Osteoblast (primary cell): ENCODE measurements around the gene CDC37. TPM values are rescaled to one million over a fixed set of nuclear protein-coding genes. Genes with fewer than 3 reads are reported as not detected.
"Not testable (repeated sequence)": the region's sequence is repeated elsewhere in the genome, so short reads cannot be mapped to it uniquely, and the experiment has no call there.

Experiments used
- DNase-seq: peaks from one replicate; pipeline ENCODE4 v3.0.0; 2011; ENCODE audit warnings: low spot score, mixed read lengths; ENCODE audit not compliant: insufficient read length; ENCODE audit errors: missing footprints
- H2AFZ ChIP-seq: 2 replicates; pipeline ENCODE4 v1.6.0; 2011; ENCODE audit warnings: mild to moderate bottlenecking, low read length
- H3K27ac ChIP-seq: 2 replicates; pipeline ENCODE4 v1.5.1; 2011; ENCODE audit warnings: mild to moderate bottlenecking, low read depth, low read length, moderate library complexity
- H3K27me3 ChIP-seq: 2 replicates; pipeline ENCODE4 v1.6.0; 2012; ENCODE audit warnings: mild to moderate bottlenecking, control low read depth, inconsistent platforms, low read length, moderate library complexity; ENCODE audit not compliant: insufficient read depth
- H3K36me3 ChIP-seq: 2 replicates; pipeline ENCODE4 v1.5.1; 2011; ENCODE audit warnings: mild to moderate bottlenecking, low read length, control low read depth, moderate library complexity; ENCODE audit not compliant: insufficient read depth
- H3K4me1 ChIP-seq: 2 replicates; pipeline ENCODE4 v1.5.1; 2011; ENCODE audit warnings: mild to moderate bottlenecking, low read length, control low read depth, moderate library complexity; ENCODE audit not compliant: insufficient read depth
- H3K4me2 ChIP-seq: 2 replicates; pipeline ENCODE4 v1.6.0; 2011; ENCODE audit warnings: mild to moderate bottlenecking, low read length; ENCODE audit not compliant: insufficient read depth
- H3K4me3 ChIP-seq: fragments of 200-600 bp; sonication (generic); 3 replicates; pipeline ENCODE4 v1.5.1; 2012; ENCODE audit warnings: mild to moderate bottlenecking, low read length, inconsistent platforms; ENCODE audit not compliant: insufficient read depth
- H3K79me2 ChIP-seq: 2 replicates; pipeline ENCODE4 v1.6.0; 2012; ENCODE audit warnings: mild to moderate bottlenecking, low read length, control low read depth, inconsistent platforms; ENCODE audit not compliant: insufficient read depth
- H3K9me3 ChIP-seq: 2 replicates; pipeline ENCODE4 v1.5.1; 2011; ENCODE audit warnings: low read depth, low read length, control low read depth
- H4K20me1 ChIP-seq: 2 replicates; pipeline ENCODE4 v1.6.0; 2012; ENCODE audit warnings: mild to moderate bottlenecking, low read length, control low read depth; ENCODE audit not compliant: insufficient read depth
- total RNA-seq: library from RNA; depleted of rRNA; stranded (reverse); fragments of >200 nt; gene quantifications from 2 replicates; pipeline ENCODE4 v1.2.3, GENCODE V29; 2012
- TF ChIP-seq, protein P1 (sequence below): IDR thresholded peaks from 2 replicates; pipeline ENCODE4 v1.5.1; 2011; ENCODE audit warnings: mild to moderate bottlenecking, low read depth, low read length, moderate library complexity; ENCODE audit errors: extremely low read depth

Gene CDC37
- total RNA-seq, 1 donor: 154 TPM

DNA sequence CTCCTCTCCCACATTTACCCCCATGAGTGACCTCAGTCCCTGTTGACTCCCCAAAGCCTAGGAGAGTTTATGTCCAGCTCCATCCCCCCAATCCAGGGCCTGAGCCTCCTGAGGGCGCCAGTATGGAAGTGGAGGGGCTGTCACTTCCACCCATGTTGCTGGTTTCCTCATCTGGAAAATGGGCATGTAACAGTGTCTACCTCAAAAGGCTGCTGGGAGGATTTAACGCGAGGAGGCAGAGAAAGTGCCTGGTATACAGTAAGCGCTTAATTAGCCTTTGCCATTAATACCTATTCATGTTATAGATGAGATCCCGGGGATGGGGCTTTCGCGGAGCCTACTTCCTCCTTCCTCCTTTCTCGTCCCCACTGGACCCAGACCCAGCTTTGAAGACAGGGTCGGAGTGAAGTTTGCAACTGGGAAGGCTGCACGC is 23.4 kb downstream of the CDC37 start:
- Histone ChIP-seq H2AFZ (peak overlapping the region; percentile 90), H3K27ac (peak overlapping the region; percentile 53), H3K36me3 (peaks cover 19% of the 10 kb centered on the region), H3K4me2 (peak overlapping the region; percentile 73), H3K4me3 (peak overlapping the region; percentile 85), H3K4me1 (peaks cover 9% of the 10 kb centered on the region), H4K20me1 (no peaks in the 10 kb centered on the region), H3K27me3 (no peaks in the 10 kb centered on the region), H3K9me3 (no peaks in the 10 kb centered on the region), H3K79me2 (peaks cover 12% of the 10 kb centered on the region)
- DNase-seq: peak; percentile 72
- TF ChIP-seq, protein P1, sequence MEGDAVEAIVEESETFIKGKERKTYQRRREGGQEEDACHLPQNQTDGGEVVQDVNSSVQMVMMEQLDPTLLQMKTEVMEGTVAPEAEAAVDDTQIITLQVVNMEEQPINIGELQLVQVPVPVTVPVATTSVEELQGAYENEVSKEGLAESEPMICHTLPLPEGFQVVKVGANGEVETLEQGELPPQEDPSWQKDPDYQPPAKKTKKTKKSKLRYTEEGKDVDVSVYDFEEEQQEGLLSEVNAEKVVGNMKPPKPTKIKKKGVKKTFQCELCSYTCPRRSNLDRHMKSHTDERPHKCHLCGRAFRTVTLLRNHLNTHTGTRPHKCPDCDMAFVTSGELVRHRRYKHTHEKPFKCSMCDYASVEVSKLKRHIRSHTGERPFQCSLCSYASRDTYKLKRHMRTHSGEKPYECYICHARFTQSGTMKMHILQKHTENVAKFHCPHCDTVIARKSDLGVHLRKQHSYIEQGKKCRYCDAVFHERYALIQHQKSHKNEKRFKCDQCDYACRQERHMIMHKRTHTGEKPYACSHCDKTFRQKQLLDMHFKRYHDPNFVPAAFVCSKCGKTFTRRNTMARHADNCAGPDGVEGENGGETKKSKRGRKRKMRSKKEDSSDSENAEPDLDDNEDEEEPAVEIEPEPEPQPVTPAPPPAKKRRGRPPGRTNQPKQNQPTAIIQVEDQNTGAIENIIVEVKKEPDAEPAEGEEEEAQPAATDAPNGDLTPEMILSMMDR: no peak

DNA sequence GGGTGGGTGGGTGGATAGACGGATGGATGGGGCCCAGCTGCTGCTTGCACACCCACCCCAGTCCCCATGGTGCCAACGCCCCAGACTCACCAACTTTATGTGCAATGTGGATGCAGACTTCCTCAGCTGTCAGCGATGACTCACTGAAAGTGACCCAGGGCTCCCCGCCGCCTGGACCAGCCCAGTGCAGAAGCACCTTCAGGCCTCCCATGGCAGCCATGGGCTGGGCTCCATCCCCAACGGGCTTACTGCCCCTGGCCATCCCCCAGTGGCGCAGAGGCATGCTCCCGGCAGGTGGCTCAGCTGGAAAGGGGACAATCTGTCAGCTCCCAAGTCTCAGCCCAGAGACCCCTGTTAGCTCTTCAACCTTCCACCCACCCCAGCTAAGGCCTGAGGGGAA is 25.2 kb downstream of the CDC37 start:
- peak; percentile 48 for DNase-seq
- peaks cover 9% of the 10 kb centered on the region for H3K4me1 ChIP-seq
- no peak overlapping the region for H3K27ac ChIP-seq
- peaks cover 22% of the 10 kb centered on the region for H3K36me3 ChIP-seq
- H2AFZ ChIP-seq: no peak overlapping the region
- no peaks in the 10 kb centered on the region for H3K27me3 ChIP-seq
- TF ChIP-seq, protein P1: no peak
- H4K20me1 ChIP-seq: no peaks in the 10 kb centered on the region
- no peaks in the 10 kb centered on the region for H3K9me3 ChIP-seq
- peaks cover 12% of the 10 kb centered on the region for H3K79me2 ChIP-seq
- no peak overlapping the region for H3K4me2 ChIP-seq
- H3K4me3 ChIP-seq: no peak overlapping the region

GRCh38 chr19:10377140-10377640 is 26.2 kb downstream of the CDC37 start:
- peaks cover 12% of the 10 kb centered on the region for H3K79me2 ChIP-seq
- not testable (repeated sequence) for H3K4me2 ChIP-seq, H3K27ac ChIP-seq, H4K20me1 ChIP-seq, H3K27me3 ChIP-seq, H3K4me1 ChIP-seq, H3K9me3 ChIP-seq, DNase-seq, H2AFZ ChIP-seq, H3K4me3 ChIP-seq
- H3K36me3 ChIP-seq: peaks cover 22% of the 10 kb centered on the region

DNA sequence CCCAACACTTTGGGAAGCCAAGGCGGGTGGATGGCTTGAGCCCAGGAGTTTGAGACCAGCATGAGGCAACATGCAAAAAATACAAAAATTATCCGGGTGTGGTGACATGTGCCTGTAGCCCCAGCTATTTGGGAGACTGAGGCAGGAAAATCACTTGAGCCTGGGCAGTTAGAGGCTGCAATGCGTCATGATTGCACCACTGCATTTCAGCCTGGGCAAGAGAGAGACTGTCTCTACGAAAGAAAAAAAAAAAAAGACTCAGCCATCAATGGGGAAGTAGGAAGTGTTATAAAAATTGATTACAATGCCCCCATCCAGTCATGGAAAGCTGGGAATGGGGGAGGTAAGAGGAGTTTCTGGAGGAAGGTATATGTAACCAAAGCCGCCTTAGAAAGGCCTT is 28.4 kb downstream of the CDC37 start:
- no peaks in the 10 kb centered on the region for H3K9me3 ChIP-seq
- H3K36me3 ChIP-seq: peaks cover 25% of the 10 kb centered on the region
- no peaks in the 10 kb centered on the region for H3K27me3 ChIP-seq

More for the DNA sequence above, 28.4 kb downstream of the CDC37 start:
- Histone ChIP-seq H3K4me2 (no peak overlapping the region), H3K79me2 (peaks cover 8% of the 10 kb centered on the region), H4K20me1 (no peaks in the 10 kb centered on the region), H3K27ac (no peak overlapping the region), H3K4me1 (peaks cover 6% of the 10 kb centered on the region), H3K4me3 (no peak overlapping the region), H2AFZ (no peak overlapping the region)
- no peak for DNase-seq
- TF ChIP-seq, protein P1: no peak
